HepG2 (cell line): ENCODE measurements around the gene CILP2. TPM values are rescaled to one million over a fixed set of nuclear protein-coding genes. Genes with fewer than 3 reads are reported as not detected.
A peak's percentile ranks its signal among the peaks of the same experiment; 100 is the strongest.

ENCODE experiments used
- AHR ChIP-seq: IDR thresholded peaks from 2 replicates; pipeline ENCODE4 v1.6.1; 2018; ENCODE audit warnings: missing genetic modification reagents, missing compliant biosample characterization
- DDIT3 ChIP-seq: sonication (generic); formaldehyde crosslinking; IDR thresholded peaks from 2 replicates; pipeline ENCODE4 v1.4.0; 2020; ENCODE audit warnings: mild to moderate bottlenecking, missing genetic modification reagents
- DNMT1 ChIP-seq: sonication (generic); formaldehyde crosslinking; IDR thresholded peaks from 2 replicates; pipeline ENCODE4 v1.5.1; 2020; ENCODE audit warnings: mild to moderate bottlenecking, missing genetic modification reagents
- EP300 ChIP-seq, 3 experiments: sonication (generic) in 1 of 3; formaldehyde crosslinking in 1 of 3; IDR thresholded peaks; 2 replicates each; pipeline versions ENCODE4 v1.5.1 to v1.6.1; 2011 to 2020; ENCODE audit warnings: low read depth in 2 of 3, low read length in 2 of 3, borderline replicate concordance in 1 of 3, improper control_type of control experiment in 1 of 3, mild to moderate bottlenecking in 1 of 3, missing genetic modification reagents in 1 of 3, moderate library complexity in 1 of 3
- HDAC1 ChIP-seq: sonication (generic); formaldehyde crosslinking; IDR thresholded peaks from 2 replicates; pipeline ENCODE4 v1.5.1; 2020; ENCODE audit warnings: mild to moderate bottlenecking, missing genetic modification reagents
- IKZF4 ChIP-seq: sonication (generic); formaldehyde crosslinking; IDR thresholded peaks from 2 replicates; pipeline ENCODE4 v1.5.1; 2020; ENCODE audit warnings: borderline replicate concordance, mild to moderate bottlenecking, low read depth, missing genetic modification reagents; ENCODE audit errors: not compliant biosample characterization
- KMT2A ChIP-seq: sonication (generic); formaldehyde crosslinking; IDR thresholded peaks from 2 replicates; pipeline ENCODE4 v1.4.0; 2020; ENCODE audit warnings: missing genetic modification reagents
- POLR2AphosphoS2 ChIP-seq: IDR thresholded peaks from 2 replicates; pipeline ENCODE4 v1.6.1; 2011; ENCODE audit warnings: low read depth, low read length, improper control_type of control experiment
- SMAD3 ChIP-seq: sonication (generic); formaldehyde crosslinking; IDR thresholded peaks from 2 replicates; pipeline ENCODE4 v1.4.0; 2020; ENCODE audit warnings: missing genetic modification reagents
- SMYD3 ChIP-seq: sonication (generic); formaldehyde crosslinking; IDR thresholded peaks from 2 replicates; pipeline ENCODE4 v1.8.1; 2023; ENCODE audit warnings: mild to moderate bottlenecking, missing genetic modification reagents
- SRF ChIP-seq: IDR thresholded peaks from 2 replicates; pipeline ENCODE4 v1.6.1; 2011; ENCODE audit warnings: mild to moderate bottlenecking, low read depth, low read length, moderate library complexity
- TAF1 ChIP-seq: sonication (generic); formaldehyde crosslinking; IDR thresholded peaks from 2 replicates; pipeline ENCODE4 v1.4.0; 2020; ENCODE audit warnings: missing genetic modification reagents
- U2AF2 ChIP-seq: fragments of 200-400 bp; formaldehyde crosslinking; IDR thresholded peaks from 2 replicates; pipeline ENCODE4 v1.6.1; 2017; ENCODE audit warnings: low read depth, mild to moderate bottlenecking, low read length
- ZBTB7B ChIP-seq: sonication (generic); formaldehyde crosslinking; IDR thresholded peaks from 2 replicates; pipeline ENCODE4 v1.4.0; 2020; ENCODE audit warnings: missing genetic modification reagents
- ZNF331 ChIP-seq: sonication (generic); formaldehyde crosslinking; IDR thresholded peaks from 2 replicates; pipeline ENCODE4 v1.4.0; 2020; ENCODE audit warnings: missing genetic modification reagents
- ZNF605 ChIP-seq: sonication (generic); formaldehyde crosslinking; IDR thresholded peaks from 2 replicates; pipeline ENCODE4 v1.8.0; 2022; ENCODE audit warnings: mild to moderate bottlenecking, missing genetic modification reagents
- ZNF639 ChIP-seq: conservative IDR thresholded peaks from 2 replicates; pipeline ENCODE4 v1.6.1; 2018; ENCODE audit warnings: missing genetic modification reagents
- ZNF747 ChIP-seq: sonication (generic); formaldehyde crosslinking; IDR thresholded peaks from 2 replicates; pipeline ENCODE4 v1.8.1; 2023; ENCODE audit warnings: missing genetic modification reagents, mild to moderate bottlenecking, borderline replicate concordance
- ZSCAN9 ChIP-seq: IDR thresholded peaks from 2 replicates; pipeline ENCODE4 v1.6.1; 2016; ENCODE audit warnings: borderline replicate concordance
- polyA plus RNA-seq, 8 experiments: library from polyadenylated mRNA; depleted of rRNA in 3 of 8; stranded (reverse) in 7 of 8; unstranded in 1 of 8; fragments of >200 nt; fragmentation: Illumina TruSeq in 4 of 8; extraction: Trizol in 4 of 8; gene quantifications; 2 replicates each; pipeline versions ENCODE4 v1.2.1 to v1.2.3, GENCODE V29; 2011 to 2016; ENCODE audit warnings: low read depth in 4 of 8, missing spikeins in 1 of 8, mixed read lengths in 1 of 8; ENCODE audit not compliant: insufficient read depth in 1 of 8
- total RNA-seq, 5 experiments: library from RNA; depleted of rRNA; stranded (reverse); fragments of >200 nt; fragmentation: Illumina TruSeq; extraction: Trizol; gene quantifications; 2 replicates each; pipeline ENCODE4 v1.2.3, GENCODE V29; 2016; ENCODE audit warnings: low read depth in 1 of 5
- TF ChIP-seq, protein P1 (sequence below), 2 experiments: IDR thresholded peaks; 2 replicates each; pipeline ENCODE4 v1.6.1; 2011 to 2012; ENCODE audit warnings: low read length in 2 of 2, borderline replicate concordance in 1 of 2, low read depth in 1 of 2, mild to moderate bottlenecking in 1 of 2, moderate library complexity in 1 of 2
- TF ChIP-seq, protein P2 (sequence below): sonication (generic); formaldehyde crosslinking; IDR thresholded peaks from 2 replicates; pipeline ENCODE4 v1.4.0; 2020; ENCODE audit warnings: missing genetic modification reagents

Gene CILP2
- total and polyA plus RNA-seq, 2 of the 13 experiments (the other 11 are each of a cell fraction or from before 2014, with no cell fraction given), result 0.09 to 0.37 TPM

DNA sequence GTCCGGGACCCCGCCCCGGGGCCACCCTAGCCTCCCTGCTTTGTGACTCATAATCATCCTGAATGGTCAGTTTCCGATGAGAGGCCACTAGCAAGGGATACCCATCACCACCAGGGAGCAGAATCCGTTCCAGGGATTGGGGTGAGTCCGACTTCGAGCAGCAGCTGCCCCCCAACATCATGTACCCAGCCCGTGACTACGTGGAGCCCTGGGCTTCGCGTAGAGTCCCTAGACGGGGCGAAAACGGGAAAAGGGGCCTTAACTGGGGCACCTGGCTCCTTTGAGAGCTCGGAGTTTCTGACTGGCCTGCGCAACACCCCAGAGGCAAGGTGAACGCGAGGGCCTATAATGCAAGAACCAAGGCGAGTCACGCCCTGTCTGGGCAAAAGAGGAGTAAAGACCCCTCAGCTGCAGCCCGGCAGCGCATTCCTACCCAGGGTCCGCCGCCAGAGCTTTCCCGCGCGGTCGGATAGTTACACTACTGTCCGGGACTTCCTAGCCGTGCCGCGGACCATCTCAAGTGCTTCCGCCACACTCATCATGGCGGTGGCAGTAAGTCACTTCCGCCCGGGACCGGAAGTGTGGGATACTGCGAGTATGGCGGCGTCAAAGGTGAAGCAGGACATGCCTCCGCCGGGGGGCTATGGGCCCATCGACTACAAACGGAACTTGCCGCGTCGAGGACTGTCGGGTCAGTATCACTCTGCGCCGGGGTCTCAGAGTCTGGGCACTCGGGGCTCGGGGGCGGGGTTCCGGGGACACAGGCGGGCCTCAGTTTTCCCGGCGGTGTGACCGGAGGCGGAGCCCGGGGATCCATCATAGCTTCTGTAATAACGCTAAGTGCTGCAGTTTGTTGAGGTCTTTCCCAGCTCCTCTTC, 22.2 kb upstream of the CILP2 start, which contains the start of gene NDUFA13 (continued):
- TF ChIP-seq AHR (no peak), U2AF2 (no peak), SRF (0 out of 2 replicates have a peak, but pooled peaks have one; percentile 4), DDIT3 (CRISPR knock-in tag) (no peak), ZSCAN9 (peak; percentile 90; the same call in 1 of the 2 replicates), TAF1 (CRISPR knock-in tag) (peak; percentile 91), EP300 (IDR thresholded peaks at IDR 0.05; ENCODE audit: low read depth in 2 of 2, low read length in 2 of 2) (peak in 1 of 2 experiments; percentile 34; a peak in 1 of 4 replicates), EP300 (CRISPR knock-in tag; IDR thresholded peaks at IDR 0.05; ENCODE audit: borderline replicate concordance) (no peak), SMAD3 (CRISPR knock-in tag) (peak; percentile 53; the same call in 1 of the 2 replicates), DNMT1 (no peak), ZNF331 (CRISPR knock-in tag) (peak; percentile 89), ZNF639 (no peak; the same call in 1 of the 2 replicates), POLR2AphosphoS2 (no peak), HDAC1 (CRISPR knock-in tag) (peak; percentile 83), ZBTB7B (CRISPR knock-in tag) (no peak), ZNF605 (peak; percentile 83), SMYD3 (CRISPR knock-in tag) (no peak), KMT2A (CRISPR knock-in tag) (peak; percentile 73; the same call in 1 of the 2 replicates), IKZF4 (peak; percentile 67), ZNF747 (CRISPR knock-in tag) (peak; percentile 77; the same call in 1 of the 2 replicates)
- TF ChIP-seq, protein P1, sequence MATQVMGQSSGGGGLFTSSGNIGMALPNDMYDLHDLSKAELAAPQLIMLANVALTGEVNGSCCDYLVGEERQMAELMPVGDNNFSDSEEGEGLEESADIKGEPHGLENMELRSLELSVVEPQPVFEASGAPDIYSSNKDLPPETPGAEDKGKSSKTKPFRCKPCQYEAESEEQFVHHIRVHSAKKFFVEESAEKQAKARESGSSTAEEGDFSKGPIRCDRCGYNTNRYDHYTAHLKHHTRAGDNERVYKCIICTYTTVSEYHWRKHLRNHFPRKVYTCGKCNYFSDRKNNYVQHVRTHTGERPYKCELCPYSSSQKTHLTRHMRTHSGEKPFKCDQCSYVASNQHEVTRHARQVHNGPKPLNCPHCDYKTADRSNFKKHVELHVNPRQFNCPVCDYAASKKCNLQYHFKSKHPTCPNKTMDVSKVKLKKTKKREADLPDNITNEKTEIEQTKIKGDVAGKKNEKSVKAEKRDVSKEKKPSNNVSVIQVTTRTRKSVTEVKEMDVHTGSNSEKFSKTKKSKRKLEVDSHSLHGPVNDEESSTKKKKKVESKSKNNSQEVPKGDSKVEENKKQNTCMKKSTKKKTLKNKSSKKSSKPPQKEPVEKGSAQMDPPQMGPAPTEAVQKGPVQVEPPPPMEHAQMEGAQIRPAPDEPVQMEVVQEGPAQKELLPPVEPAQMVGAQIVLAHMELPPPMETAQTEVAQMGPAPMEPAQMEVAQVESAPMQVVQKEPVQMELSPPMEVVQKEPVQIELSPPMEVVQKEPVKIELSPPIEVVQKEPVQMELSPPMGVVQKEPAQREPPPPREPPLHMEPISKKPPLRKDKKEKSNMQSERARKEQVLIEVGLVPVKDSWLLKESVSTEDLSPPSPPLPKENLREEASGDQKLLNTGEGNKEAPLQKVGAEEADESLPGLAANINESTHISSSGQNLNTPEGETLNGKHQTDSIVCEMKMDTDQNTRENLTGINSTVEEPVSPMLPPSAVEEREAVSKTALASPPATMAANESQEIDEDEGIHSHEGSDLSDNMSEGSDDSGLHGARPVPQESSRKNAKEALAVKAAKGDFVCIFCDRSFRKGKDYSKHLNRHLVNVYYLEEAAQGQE (IDR thresholded peaks at IDR 0.05; ENCODE audit: borderline replicate concordance in 1 of 2, low read depth in 1 of 2, low read length in 2 of 2), result peak in 1 of 2 experiments; percentile 58; a peak in 1 of 4 replicates
- TF ChIP-seq, protein P2, sequence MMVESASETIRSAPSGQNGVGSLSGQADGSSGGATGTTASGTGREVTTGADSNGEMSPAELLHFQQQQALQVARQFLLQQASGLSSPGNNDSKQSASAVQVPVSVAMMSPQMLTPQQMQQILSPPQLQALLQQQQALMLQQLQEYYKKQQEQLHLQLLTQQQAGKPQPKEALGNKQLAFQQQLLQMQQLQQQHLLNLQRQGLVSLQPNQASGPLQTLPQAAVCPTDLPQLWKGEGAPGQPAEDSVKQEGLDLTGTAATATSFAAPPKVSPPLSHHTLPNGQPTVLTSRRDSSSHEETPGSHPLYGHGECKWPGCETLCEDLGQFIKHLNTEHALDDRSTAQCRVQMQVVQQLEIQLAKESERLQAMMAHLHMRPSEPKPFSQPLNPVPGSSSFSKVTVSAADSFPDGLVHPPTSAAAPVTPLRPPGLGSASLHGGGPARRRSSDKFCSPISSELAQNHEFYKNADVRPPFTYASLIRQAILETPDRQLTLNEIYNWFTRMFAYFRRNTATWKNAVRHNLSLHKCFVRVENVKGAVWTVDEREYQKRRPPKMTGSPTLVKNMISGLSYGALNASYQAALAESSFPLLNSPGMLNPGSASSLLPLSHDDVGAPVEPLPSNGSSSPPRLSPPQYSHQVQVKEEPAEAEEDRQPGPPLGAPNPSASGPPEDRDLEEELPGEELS (CRISPR knock-in tag), result peak; percentile 26; the same call in 1 of the 2 replicates
